Chondrocyte (in vitro differentiated cells): ENCODE results near the gene A3GALT2. TPM values are rescaled to one million over a fixed set of nuclear protein-coding genes. Genes with fewer than 3 reads are reported as not detected.
A peak's percentile ranks its signal among the peaks of the same experiment; 100 is the strongest.

Experiments used
- DNase-seq: peaks from one replicate; pipeline ENCODE4 v3.0.0; 2021; ENCODE audit warnings: mixed read lengths, low spot score
- H3K27ac Mint-ChIP-seq: one replicate; pipeline ENCODE4 v1.8.0; 2021; ENCODE audit warnings: mild to moderate bottlenecking, moderate library complexity, mixed read lengths; ENCODE audit not compliant: unreplicated experiment
- H3K27me3 Mint-ChIP-seq: 2 replicates; pipeline ENCODE4 v1.8.0; 2021; ENCODE audit warnings: low read depth, mixed read lengths
- H3K36me3 Mint-ChIP-seq: 2 replicates; pipeline ENCODE4 v1.8.0; 2021; ENCODE audit warnings: low read depth, mixed read lengths
- H3K4me1 Mint-ChIP-seq: 2 replicates; pipeline ENCODE4 v1.8.0; 2021; ENCODE audit warnings: low read depth, mild to moderate bottlenecking, mixed read lengths
- H3K4me3 Mint-ChIP-seq: one replicate; pipeline ENCODE4 v1.8.0; 2021; ENCODE audit warnings: mild to moderate bottlenecking, moderate library complexity, mixed read lengths; ENCODE audit not compliant: unreplicated experiment
- H3K9me3 Mint-ChIP-seq: 2 replicates; pipeline ENCODE4 v1.8.0; 2021; ENCODE audit warnings: low read depth, mixed read lengths
- total RNA-seq: library from RNA; stranded (reverse); gene quantifications from 3 replicates; pipeline ENCODE4 v1.2.1, GENCODE V29; 2021
- TF ChIP-seq, protein P1 (sequence below): fragments of 200-600 bp; sonication (generic); IDR thresholded peaks from 2 replicates; pipeline ENCODE4 v1.5.0; 2021; ENCODE audit warnings: antibody characterized with exemption, mild to moderate bottlenecking, moderate library complexity

Gene A3GALT2
- total RNA-seq, 1 donor from 2014 or later = 0.27 TPM

GRCh38 chr1:33342041-33342723, 21.3 kb upstream of the A3GALT2 start:
- TF ChIP-seq, protein P1, sequence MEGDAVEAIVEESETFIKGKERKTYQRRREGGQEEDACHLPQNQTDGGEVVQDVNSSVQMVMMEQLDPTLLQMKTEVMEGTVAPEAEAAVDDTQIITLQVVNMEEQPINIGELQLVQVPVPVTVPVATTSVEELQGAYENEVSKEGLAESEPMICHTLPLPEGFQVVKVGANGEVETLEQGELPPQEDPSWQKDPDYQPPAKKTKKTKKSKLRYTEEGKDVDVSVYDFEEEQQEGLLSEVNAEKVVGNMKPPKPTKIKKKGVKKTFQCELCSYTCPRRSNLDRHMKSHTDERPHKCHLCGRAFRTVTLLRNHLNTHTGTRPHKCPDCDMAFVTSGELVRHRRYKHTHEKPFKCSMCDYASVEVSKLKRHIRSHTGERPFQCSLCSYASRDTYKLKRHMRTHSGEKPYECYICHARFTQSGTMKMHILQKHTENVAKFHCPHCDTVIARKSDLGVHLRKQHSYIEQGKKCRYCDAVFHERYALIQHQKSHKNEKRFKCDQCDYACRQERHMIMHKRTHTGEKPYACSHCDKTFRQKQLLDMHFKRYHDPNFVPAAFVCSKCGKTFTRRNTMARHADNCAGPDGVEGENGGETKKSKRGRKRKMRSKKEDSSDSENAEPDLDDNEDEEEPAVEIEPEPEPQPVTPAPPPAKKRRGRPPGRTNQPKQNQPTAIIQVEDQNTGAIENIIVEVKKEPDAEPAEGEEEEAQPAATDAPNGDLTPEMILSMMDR = no peak
- Mint-ChIP-seq H3K9me3 (no peaks in the 10 kb centered on the region), H3K4me3 (peak overlapping the region; percentile 37), H3K27me3 (no peaks in the 10 kb centered on the region), H3K4me1 (peaks cover 99% of the 10 kb centered on the region), H3K27ac (peak overlapping the region; percentile 87), H3K36me3 (peaks cover 9% of the 10 kb centered on the region)
- no peak for DNase-seq

- TF ChIP-seq, protein P1 = no peak
- H3K27ac Mint-ChIP-seq = peak overlapping the region; percentile 87
- H3K4me1 Mint-ChIP-seq = peaks cover 99% of the 10 kb centered on the region
- DNase-seq = no peak
- peaks cover 9% of the 10 kb centered on the region for H3K36me3 Mint-ChIP-seq
- no peak overlapping the region for H3K4me3 Mint-ChIP-seq
- no peaks in the 10 kb centered on the region for H3K27me3 Mint-ChIP-seq
- H3K9me3 Mint-ChIP-seq = no peaks in the 10 kb centered on the region
These were observed 20.3 kb upstream of the A3GALT2 start for GRCh38 chr1:33341190-33341589.

DNA sequence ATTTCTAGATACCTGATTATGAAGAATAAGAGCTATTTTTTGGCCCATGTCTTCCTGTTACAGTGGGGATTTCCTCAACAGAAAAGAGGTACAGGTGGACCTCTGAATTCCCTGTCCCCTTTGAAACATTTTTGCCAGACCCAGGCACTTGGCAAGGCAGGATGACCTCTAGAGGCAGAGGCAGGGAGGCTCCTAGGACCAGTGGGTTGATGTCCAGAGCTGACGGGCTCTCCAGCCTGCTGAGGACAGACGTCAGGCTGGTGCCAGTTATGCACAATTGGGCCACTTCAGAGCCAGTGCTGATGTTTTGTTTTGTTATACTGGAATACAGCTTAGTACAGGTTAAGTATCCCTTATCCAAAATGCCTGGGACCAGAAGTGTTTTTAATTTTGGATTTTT, 18.5 kb upstream of the A3GALT2 start:
- no peak overlapping the region for H3K4me3 Mint-ChIP-seq
- no peaks in the 10 kb centered on the region for H3K9me3 Mint-ChIP-seq
- peaks cover 12% of the 10 kb centered on the region for H3K36me3 Mint-ChIP-seq
- peaks cover 95% of the 10 kb centered on the region for H3K4me1 Mint-ChIP-seq
- no peaks in the 10 kb centered on the region for H3K27me3 Mint-ChIP-seq
- TF ChIP-seq, protein P1 = peak; percentile 46
- DNase-seq = no peak
- peak overlapping the region; percentile 81 for H3K27ac Mint-ChIP-seq

DNA sequence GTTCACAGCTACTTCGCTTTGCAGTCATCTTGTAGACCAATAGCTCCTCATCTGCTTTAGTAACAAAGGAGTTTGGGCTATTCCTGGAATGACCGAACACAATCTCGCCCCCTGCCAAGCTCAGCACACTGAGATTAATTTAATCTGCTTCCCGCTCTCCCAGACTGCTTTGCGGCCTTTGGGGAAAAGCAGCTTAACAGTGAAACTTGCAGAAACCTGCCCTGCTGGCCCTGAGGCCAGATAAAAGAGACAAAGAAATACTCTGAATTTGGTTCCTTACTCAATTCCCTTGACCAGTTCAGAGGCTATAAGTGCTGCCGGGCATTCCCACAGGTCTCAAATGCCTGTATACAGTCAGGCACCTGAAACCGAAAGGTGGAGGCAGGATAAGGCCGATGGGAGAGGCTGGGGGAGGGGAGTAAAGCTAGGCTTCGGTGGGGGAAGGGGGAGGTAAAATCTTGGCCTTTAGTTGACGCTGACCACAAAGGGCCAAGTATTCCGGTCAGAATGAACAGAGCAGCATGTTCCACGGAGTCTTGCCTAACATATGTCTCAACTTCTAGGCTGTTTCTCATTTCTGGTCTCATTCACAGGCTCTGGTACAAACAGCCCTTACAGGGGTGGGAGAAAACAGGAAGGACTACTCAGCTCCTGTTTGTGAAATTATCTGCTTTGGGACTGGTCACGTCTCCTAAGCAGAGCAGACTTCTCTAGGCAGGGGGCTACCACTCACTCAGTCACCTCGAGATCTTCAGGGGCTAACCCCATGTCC, 17.7 kb upstream of the A3GALT2 start:
- H3K4me1 Mint-ChIP-seq = peaks cover 94% of the 10 kb centered on the region
- H3K36me3 Mint-ChIP-seq = peaks cover 16% of the 10 kb centered on the region
- peak overlapping the region; percentile 81 for H3K27ac Mint-ChIP-seq
- TF ChIP-seq, protein P1 = no peak
- H3K27me3 Mint-ChIP-seq = no peaks in the 10 kb centered on the region
- peak overlapping the region; percentile 51 for H3K4me3 Mint-ChIP-seq
- H3K9me3 Mint-ChIP-seq = no peaks in the 10 kb centered on the region
- no peak for DNase-seq

DNA sequence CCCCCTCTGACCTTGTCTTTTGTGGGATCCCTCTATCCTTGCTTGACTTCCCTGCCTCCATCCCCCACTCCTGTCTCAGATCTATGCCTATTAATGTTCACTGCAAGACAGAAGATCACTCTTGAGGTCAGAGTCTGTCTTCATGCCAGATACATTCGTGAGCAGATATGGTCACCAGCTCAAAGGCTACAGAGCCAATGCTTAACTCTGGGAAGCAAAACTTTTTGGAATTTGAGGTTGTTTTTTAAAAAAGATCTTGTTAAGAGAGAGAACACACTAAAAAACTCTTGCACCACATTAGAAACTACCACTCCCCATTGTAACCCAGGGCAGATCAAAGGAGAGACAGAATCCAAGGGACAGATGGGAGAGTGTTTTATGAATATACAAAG, 17.1 kb upstream of the A3GALT2 start:
- TF ChIP-seq, protein P1 = no peak
- Mint-ChIP-seq H3K9me3 (no peaks in the 10 kb centered on the region), H3K27ac (peak overlapping the region; percentile 81), H3K36me3 (peaks cover 19% of the 10 kb centered on the region), H3K4me1 (peaks cover 94% of the 10 kb centered on the region), H3K4me3 (no peak overlapping the region), H3K27me3 (no peaks in the 10 kb centered on the region)
- DNase-seq = no peak
